GM12878 (cell line): ENCODE measurements around the gene FOXK1. TPM values are rescaled to one million over a fixed set of nuclear protein-coding genes. Genes with fewer than 3 reads are reported as not detected.

Source experiments
- CHD1 ChIP-seq: IDR thresholded peaks from 2 replicates; pipeline ENCODE4 v1.6.1; 2012; ENCODE audit warnings: low read depth, low read length, improper control_type of control experiment
- E2F4 ChIP-seq: IDR thresholded peaks from 2 replicates; pipeline ENCODE4 v1.6.1; 2012; ENCODE audit warnings: low read depth, low read length, improper control_type of control experiment
- E2F8 ChIP-seq: fragments of 450-650 bp; IDR thresholded peaks from 2 replicates; pipeline ENCODE4 v1.6.1; 2018; ENCODE audit warnings: mild to moderate bottlenecking, low read depth, moderate library complexity; ENCODE audit not compliant: partially characterized antibody
- FOXK2 ChIP-seq: fragments of 450-650 bp; IDR thresholded peaks from 2 replicates; pipeline ENCODE4 v1.6.1; 2017; ENCODE audit warnings: mild to moderate bottlenecking, moderate library complexity
- HDAC2 ChIP-seq: fragments of 200-600 bp; sonication (generic); IDR thresholded peaks from 2 replicates; pipeline ENCODE4 v1.6.1; 2017
- HDAC6 ChIP-seq: fragments of 200-600 bp; sonication (generic); IDR thresholded peaks from one replicate; pipeline ENCODE4 v1.8.0; 2017; ENCODE audit warnings: antibody characterized with exemption; ENCODE audit not compliant: unreplicated experiment
- IRF4 ChIP-seq: IDR thresholded peaks from 2 replicates; pipeline ENCODE4 v1.6.1; 2011; ENCODE audit warnings: low read depth, low read length
- IRF5 ChIP-seq: fragments of 450-650 bp; IDR thresholded peaks from 2 replicates; pipeline ENCODE4 v1.6.1; 2017; ENCODE audit warnings: borderline replicate concordance
- KLF5 ChIP-seq: fragments of 450-650 bp; IDR thresholded peaks from 2 replicates; pipeline ENCODE4 v1.6.1; 2014; ENCODE audit warnings: mild to moderate bottlenecking; ENCODE audit not compliant: partially characterized antibody
- LARP7 ChIP-seq: fragments of 450-650 bp; IDR thresholded peaks from 2 replicates; pipeline ENCODE4 v1.6.1; 2017; ENCODE audit warnings: mild to moderate bottlenecking
- POLR2A ChIP-seq: IDR thresholded peaks from 2 replicates; pipeline ENCODE4 v1.6.1; 2011; ENCODE audit warnings: low read depth, mild to moderate bottlenecking, low read length
- POLR2AphosphoS2 ChIP-seq: IDR thresholded peaks from 2 replicates; pipeline ENCODE4 v1.6.1; 2011; ENCODE audit warnings: low read depth, mild to moderate bottlenecking, low read length, improper control_type of control experiment, moderate library complexity
- REST ChIP-seq: IDR thresholded peaks from 2 replicates; pipeline ENCODE4 v1.6.1; 2012; ENCODE audit warnings: mild to moderate bottlenecking, low read depth, low read length
- SMARCA5 ChIP-seq: fragments of 450-650 bp; IDR thresholded peaks from 2 replicates; pipeline ENCODE4 v1.6.1; 2017; ENCODE audit warnings: mild to moderate bottlenecking
- TBL1XR1 ChIP-seq: IDR thresholded peaks from 2 replicates; pipeline ENCODE4 v1.6.1; 2012; ENCODE audit warnings: low read depth, low read length, improper control_type of control experiment
- TCF12 ChIP-seq: IDR thresholded peaks from 2 replicates; pipeline ENCODE4 v1.6.1; 2011; ENCODE audit warnings: low read depth, mild to moderate bottlenecking, low read length
- TCF7 ChIP-seq: IDR thresholded peaks from 2 replicates; pipeline ENCODE4 v1.6.1; 2014; ENCODE audit warnings: antibody characterized with exemption, borderline replicate concordance
- USF1 ChIP-seq: IDR thresholded peaks from 2 replicates; pipeline ENCODE4 v1.6.1; 2011; ENCODE audit warnings: borderline replicate concordance, low read depth, mild to moderate bottlenecking, moderate library complexity, mixed read lengths, low read length; ENCODE audit not compliant: insufficient read depth; ENCODE audit errors: extremely low read length
- ZBED1 ChIP-seq: IDR thresholded peaks from 2 replicates; pipeline ENCODE4 v1.6.1; 2016; ENCODE audit warnings: borderline replicate concordance
- polyA plus RNA-seq, 11 experiments: library from polyadenylated mRNA; depleted of rRNA in 4 of 11; unstranded in 6 of 11; stranded (reverse) in 5 of 11; fragments of >200 nt; fragmentation: Nextera tagmentation in 4 of 11; fragmentation: Illumina TruSeq in 1 of 11; extraction: Ambion mirVana in 4 of 11; extraction: Trizol in 1 of 11; gene quantifications; 1 replicate in 1 of 11; 2 replicates in 10 of 11; pipeline versions ENCODE4 v1.2.1 to v1.2.3, GENCODE V29; 2011 to 2016; ENCODE audit warnings: inconsistent platforms in 2 of 11, missing spikeins in 2 of 11, low read depth in 1 of 11
- total RNA-seq, 4 experiments: library from RNA; depleted of rRNA in 3 of 4; stranded (reverse); fragments of >200 nt in 3 of 4; fragmentation: Illumina TruSeq in 1 of 4; extraction: Trizol in 1 of 4; gene quantifications; 2 replicates each; pipeline versions ENCODE4 v1.2.1 to v1.2.3, GENCODE V29; 2013 to 2021

Gene FOXK1
- total and polyA plus RNA-seq, 10 of the 15 experiments (the other 5 are each of a cell fraction or from before 2014, with no cell fraction given) = 0.24 to 31.8 (median 4.5) TPM

- TF ChIP-seq REST = no peak
- TF ChIP-seq HDAC6 = no peak
- TF ChIP-seq POLR2AphosphoS2 = 0 out of 2 replicates have a peak, but pooled peaks have one; percentile 41
- no peak for TF ChIP-seq CHD1
- TF ChIP-seq E2F8 = no peak
- TF ChIP-seq USF1 = peak; percentile 88
- TF ChIP-seq IRF4 = no peak
- TF ChIP-seq E2F4 = no peak
- TF ChIP-seq TCF12 = no peak
- no peak for TF ChIP-seq HDAC2
- TF ChIP-seq LARP7 = peak; percentile 60; the same call in 1 of the 2 replicates
- no peak for TF ChIP-seq TBL1XR1
- TF ChIP-seq SMARCA5 = peak; percentile 63; the same call in 1 of the 2 replicates
- no peak for TF ChIP-seq KLF5
- no peak for TF ChIP-seq FOXK2
- peak; percentile 71 for TF ChIP-seq POLR2A
- no peak for TF ChIP-seq ZBED1
- no peak for TF ChIP-seq TCF7
- TF ChIP-seq IRF5 = no peak
Observed at GRCh38 chr7:4681886-4682620, at the start of gene FOXK1 (continued).
